A549 (cell line): Measurements from ENCODE around the gene KLLN. TPM values are rescaled to one million over a fixed set of nuclear protein-coding genes. Genes with fewer than 3 reads are reported as not detected.
A peak's percentile ranks its signal among the peaks of the same experiment; 100 is the strongest.

ENCODE experiments used
- ATAC-seq, 2 experiments: fragments of 200-7000 bp in 1 of 2; fragments of >200 bp in 1 of 2; cut with Nextera tagmentation in 1 of 2; cut with Tn5 transposase in 1 of 2; 3 replicates each; pipeline versions ENCODE4 v1.8.0 to v1.9.1; 2018 to 2020; ENCODE audit warnings: mild to moderate bottlenecking in 1 of 2, moderate library complexity in 1 of 2
- CTCF ChIA-PET: fragments of 300-600 bp; sonication (Branson Sonifier 250); formaldehyde crosslinking; extraction: SDS; loops from one replicate; lab custom pipeline; 2021; ENCODE audit warnings: antibody characterized with exemption, inconsistent platforms; lab: Yijun Ruan, JAX
- POLR2A ChIA-PET: fragments of 350-600 bp; formaldehyde crosslinking; extraction: SDS; loops from one replicate; lab custom pipeline; 2021; ENCODE audit warnings: antibody characterized with exemption, inconsistent platforms; lab: Yijun Ruan, JAX
- DNase-seq, 2 experiments: peaks; one replicate each; pipeline versions ENCODE4 v3.0.0 to v3.0.0-alpha.2; 2011 to 2016; ENCODE audit warnings: low read depth in 1 of 2, low spot score in 1 of 2
- FAIRE-seq: peaks from 2 replicates; lab custom pipeline; 2011; peaks lifted over from hg19 to GRCh38; lab: Jason Lieb, UNC
- H3K27ac ChIP-seq, 2 experiments: fragments of >200 bp; sonication (Bioruptor Twin); formaldehyde crosslinking; 3 replicates each; pipeline ENCODE4 v1.5.1; 2016 to 2017
- H3K4me1 ChIP-seq: fragments of >200 bp; sonication (Bioruptor Twin); formaldehyde crosslinking; 3 replicates; pipeline ENCODE4 v1.6.1; 2016
- H3K4me2 ChIP-seq: fragments of >200 bp; sonication (Bioruptor Twin); formaldehyde crosslinking; 3 replicates; pipeline ENCODE4 v1.6.1; 2016
- H3K4me3 ChIP-seq: fragments of >200 bp; sonication (Bioruptor Twin); formaldehyde crosslinking; 3 replicates; pipeline ENCODE4 v1.5.1; 2016
- H3K9me3 ChIP-seq: fragments of >200 bp; sonication (Bioruptor Twin); formaldehyde crosslinking; 3 replicates; pipeline ENCODE4 v1.6.1; 2016
- BCL3 ChIP-seq: fragments of >200 bp; sonication (Bioruptor Twin); formaldehyde crosslinking; IDR thresholded peaks from 3 replicates; pipeline ENCODE4 v1.6.1; 2016
- BHLHE40 ChIP-seq: IDR thresholded peaks from 2 replicates; pipeline ENCODE4 v1.6.1; 2012; ENCODE audit warnings: low read depth, low read length, inconsistent platforms
- CHD2 ChIP-seq: fragments of 150-350 bp; IDR thresholded peaks from 2 replicates; pipeline ENCODE4 v1.6.1; 2014; ENCODE audit warnings: low read length; ENCODE audit not compliant: partially characterized antibody
- CHD4 ChIP-seq: fragments of 200-600 bp; sonication (generic); IDR thresholded peaks from 2 replicates; pipeline ENCODE4 v1.6.1; 2016; ENCODE audit warnings: antibody characterized with exemption, mild to moderate bottlenecking, borderline replicate concordance
- EHMT2 ChIP-seq: fragments of 200-600 bp; sonication (generic); IDR thresholded peaks from 2 replicates; pipeline ENCODE4 v1.6.1; 2016; ENCODE audit warnings: antibody characterized with exemption, low read depth, mild to moderate bottlenecking, moderate library complexity
- EP300 ChIP-seq, 2 experiments: fragments of >200 bp; sonication (Bioruptor Twin); formaldehyde crosslinking; IDR thresholded peaks; 2 replicates in 1 of 2; 3 replicates in 1 of 2; pipeline ENCODE4 v1.6.1; 2016 to 2017
- FOSB ChIP-seq: fragments of 250-450 bp; sonication (Bioruptor Pico); IDR thresholded peaks from 2 replicates; pipeline ENCODE4 v1.5.0; 2020; ENCODE audit warnings: mild to moderate bottlenecking, moderate library complexity
- FOSL2 ChIP-seq, 2 experiments: fragments of 450-650 bp in 1 of 2; fragments of >200 bp in 1 of 2; sonication (Bioruptor Twin) in 1 of 2; formaldehyde crosslinking; IDR thresholded peaks; 2 replicates each; pipeline versions ENCODE4 v1.5.0 to v1.6.1; 2016 to 2020; ENCODE audit warnings: mild to moderate bottlenecking in 1 of 2, moderate library complexity in 1 of 2
- GATA3 ChIP-seq: IDR thresholded peaks from 2 replicates; pipeline ENCODE4 v1.6.1; 2012; ENCODE audit warnings: borderline replicate concordance
- HOXB13 ChIP-seq: fragments of 250-450 bp; sonication (Bioruptor Pico); IDR thresholded peaks from 2 replicates; pipeline ENCODE4 v1.5.0; 2020; ENCODE audit warnings: low read depth, mild to moderate bottlenecking, moderate library complexity
- JUNB ChIP-seq: fragments of >200 bp; sonication (Bioruptor Twin); formaldehyde crosslinking; IDR thresholded peaks from 2 replicates; pipeline ENCODE4 v1.6.1; 2016
- KDM1A ChIP-seq: fragments of 200-600 bp; sonication (generic); IDR thresholded peaks from 2 replicates; pipeline ENCODE4 v1.6.1; 2016; ENCODE audit warnings: low read depth, mild to moderate bottlenecking
- KDM5A ChIP-seq: fragments of 200-600 bp; sonication (generic); IDR thresholded peaks from 2 replicates; pipeline ENCODE4 v1.6.1; 2016; ENCODE audit warnings: antibody characterized with exemption, mild to moderate bottlenecking
- MAFK ChIP-seq: fragments of 450-650 bp; IDR thresholded peaks from 2 replicates; pipeline ENCODE4 v1.6.1; 2014; ENCODE audit not compliant: partially characterized antibody
- MAX ChIP-seq: IDR thresholded peaks from 2 replicates; pipeline ENCODE4 v1.6.1; 2012
- MYC ChIP-seq: IDR thresholded peaks from 2 replicates; pipeline ENCODE4 v1.6.1; 2012; ENCODE audit warnings: mild to moderate bottlenecking, inconsistent platforms, low read length, improper control_type of control experiment, borderline replicate concordance
- NFE2L2 ChIP-seq: fragments of 150-350 bp; conservative IDR thresholded peaks from 2 replicates; pipeline ENCODE4 v1.6.1; 2014; ENCODE audit warnings: low read length
- PHF8 ChIP-seq: fragments of 200-600 bp; sonication (generic); IDR thresholded peaks from 2 replicates; pipeline ENCODE4 v1.6.1; 2016; ENCODE audit warnings: low read depth, mild to moderate bottlenecking, antibody characterized with exemption, moderate library complexity, borderline replicate concordance
- POLR2A ChIP-seq: IDR thresholded peaks from 2 replicates; pipeline ENCODE4 v1.6.1; 2012; ENCODE audit warnings: mild to moderate bottlenecking, low read length
- POLR2AphosphoS2 ChIP-seq: conservative IDR thresholded peaks from 2 replicates; pipeline ENCODE4 v1.6.1; 2012; ENCODE audit warnings: low read length, improper control_type of control experiment, inconsistent platforms
- RARB ChIP-seq: fragments of 250-450 bp; sonication (Bioruptor Pico); IDR thresholded peaks from 2 replicates; pipeline ENCODE4 v1.8.0; 2021; ENCODE audit warnings: mild to moderate bottlenecking, moderate library complexity
- RCOR1 ChIP-seq: fragments of 150-350 bp; IDR thresholded peaks from 2 replicates; pipeline ENCODE4 v1.6.1; 2014; ENCODE audit warnings: antibody characterized with exemption, low read length, low read depth
- SMC3 ChIP-seq: fragments of >200 bp; sonication (Bioruptor Twin); formaldehyde crosslinking; IDR thresholded peaks from 3 replicates; pipeline ENCODE4 v1.6.1; 2018; ENCODE audit warnings: inconsistent platforms
- TP53 ChIP-seq: fragments of 250-450 bp; sonication (Bioruptor Pico); IDR thresholded peaks from 2 replicates; pipeline ENCODE4 v1.5.0; 2021; ENCODE audit warnings: mild to moderate bottlenecking, moderate library complexity
- ZC3H11A ChIP-seq: fragments of 450-650 bp; IDR thresholded peaks from 2 replicates; pipeline ENCODE4 v1.6.1; 2014; ENCODE audit warnings: antibody characterized with exemption, mild to moderate bottlenecking
- ZSCAN20 ChIP-seq: fragments of 250-450 bp; sonication (Bioruptor Pico); IDR thresholded peaks from 2 replicates; pipeline ENCODE4 v1.8.0; 2022; ENCODE audit warnings: mild to moderate bottlenecking, moderate library complexity
- WGBS: methylation state at CpG from one replicate; pipeline ENCODE4 v1.1.6; 2017; ENCODE audit errors: missing lambda C conversion rate; 5-methylcytosine and 5-hydroxymethylcytosine counted together
- polyA plus RNA-seq, 4 experiments: library from polyadenylated mRNA; depleted of rRNA in 3 of 4; stranded (reverse); fragments of >200 nt; fragmentation: RNase III in 1 of 4; extraction: RNeasy Plus Mini Kit Qiagen cat#74134 plus additional on column Dnase treatment in 1 of 4; gene quantifications; 2 replicates in 3 of 4; 3 replicates in 1 of 4; pipeline ENCODE4 v1.2.3, GENCODE V29; 2011 to 2017
- TF ChIP-seq, protein P1 (sequence below): fragments of 250-450 bp; sonication (Bioruptor Pico); IDR thresholded peaks from 2 replicates; pipeline ENCODE4 v1.5.0; 2020; ENCODE audit warnings: low read depth, mild to moderate bottlenecking, moderate library complexity
- TF ChIP-seq, protein P2 (sequence below): fragments of 200-600 bp; sonication (generic); IDR thresholded peaks from 2 replicates; pipeline ENCODE4 v1.6.1; 2016; ENCODE audit warnings: antibody characterized with exemption, mild to moderate bottlenecking, moderate library complexity
- TF ChIP-seq, protein P3 (sequence below): fragments of 450-650 bp; IDR thresholded peaks from 2 replicates; pipeline ENCODE4 v1.6.1; 2014; ENCODE audit warnings: antibody characterized with exemption

The KLLN gene
- polyA plus RNA-seq, 2 of the 4 experiments (the other 2 are of a cell fraction) = 0.57 to 0.58 TPM

DNA sequence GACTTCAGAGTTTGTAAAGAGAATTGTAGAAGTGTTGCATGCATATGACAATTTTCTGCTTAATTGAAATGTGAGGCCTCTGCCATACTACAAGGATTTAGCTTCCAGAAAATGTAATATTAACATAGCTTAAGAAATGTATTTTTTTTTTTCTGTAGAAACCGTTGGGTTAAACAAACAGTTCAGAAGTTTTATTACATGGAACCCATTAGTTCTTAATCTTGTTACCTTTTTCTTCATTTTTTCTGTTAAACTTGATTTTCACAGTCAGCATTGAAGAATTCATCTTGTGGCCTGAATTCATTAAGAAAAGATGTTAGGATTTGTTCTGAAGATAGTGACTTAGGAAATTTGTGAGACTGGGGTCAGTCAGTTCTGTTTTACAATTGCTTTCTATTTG is 4.9 kb upstream of the KLLN start:
- peak overlapping the region; percentile 78; the same call in 2 of the 3 replicates for H3K4me3 ChIP-seq
- 13% methylated on average over 1 of the region's 1 CpG for WGBS
- DNase-seq = no peak
- TF ChIP-seq PHF8 (no peak), EHMT2 (no peak), RCOR1 (no peak), BCL3 (no peak), KDM1A (no peak), CHD4 (no peak), BHLHE40 (no peak), HOXB13 (CRISPR knock-in tag) (no peak), FOSL2 (IDR thresholded peaks at IDR 0.05) (no peak), FOSL2 (CRISPR knock-in tag; IDR thresholded peaks at IDR 0.05) (no peak), ZC3H11A (no peak), MAX (no peak), CHD2 (no peak), POLR2A (no peak), RARB (CRISPR knock-in tag) (no peak), KDM5A (no peak), FOSB (no peak), SMC3 (no peak), NFE2L2 (no peak)
- TF ChIP-seq, protein P1, sequence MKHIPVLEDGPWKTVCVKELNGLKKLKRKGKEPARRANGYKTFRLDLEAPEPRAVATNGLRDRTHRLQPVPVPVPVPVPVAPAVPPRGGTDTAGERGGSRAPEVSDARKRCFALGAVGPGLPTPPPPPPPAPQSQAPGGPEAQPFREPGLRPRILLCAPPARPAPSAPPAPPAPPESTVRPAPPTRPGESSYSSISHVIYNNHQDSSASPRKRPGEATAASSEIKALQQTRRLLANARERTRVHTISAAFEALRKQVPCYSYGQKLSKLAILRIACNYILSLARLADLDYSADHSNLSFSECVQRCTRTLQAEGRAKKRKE (CRISPR knock-in tag) = no peak
- TF ChIP-seq, all 56 proteins: peak for 0
- Histone ChIP-seq H3K27ac (no peak overlapping the region), H3K9me3 (no peaks in the 10 kb centered on the region), H3K4me2 (peak overlapping the region; percentile 94), H3K4me1 (peaks cover 43% of the 10 kb centered on the region)
- ATAC-seq = no peak
- ChIA-PET POLR2A (no interaction called here), CTCF (interaction anchor here (0.7 kb wide), 1 partner anchor 44 kb away, joined by 3 read pairs; no protein-coding TSS in a partner anchor)
- no peak for FAIRE-seq

- ChIA-PET CTCF (no interaction called here), POLR2A (no interaction called here)
- Histone ChIP-seq H3K27ac (peak overlapping the region in 1 of 2 experiments; percentile 36; a peak in 2 of 6 replicates), H3K4me2 (peak overlapping the region; percentile 94), H3K4me1 (peaks cover 43% of the 10 kb centered on the region), H3K9me3 (no peaks in the 10 kb centered on the region), H3K4me3 (peak overlapping the region; percentile 78)
- FAIRE-seq = no peak
- DNase-seq = no peak
- TF ChIP-seq EP300 (IDR thresholded peaks at IDR 0.05) (no peak), MAFK (no peak), GATA3 (no peak), MYC (no peak), ZSCAN20 (CRISPR knock-in tag) (no peak), FOSB (no peak), JUNB (no peak), POLR2AphosphoS2 (no peak), TP53 (no peak)
- TF ChIP-seq, protein P2, sequence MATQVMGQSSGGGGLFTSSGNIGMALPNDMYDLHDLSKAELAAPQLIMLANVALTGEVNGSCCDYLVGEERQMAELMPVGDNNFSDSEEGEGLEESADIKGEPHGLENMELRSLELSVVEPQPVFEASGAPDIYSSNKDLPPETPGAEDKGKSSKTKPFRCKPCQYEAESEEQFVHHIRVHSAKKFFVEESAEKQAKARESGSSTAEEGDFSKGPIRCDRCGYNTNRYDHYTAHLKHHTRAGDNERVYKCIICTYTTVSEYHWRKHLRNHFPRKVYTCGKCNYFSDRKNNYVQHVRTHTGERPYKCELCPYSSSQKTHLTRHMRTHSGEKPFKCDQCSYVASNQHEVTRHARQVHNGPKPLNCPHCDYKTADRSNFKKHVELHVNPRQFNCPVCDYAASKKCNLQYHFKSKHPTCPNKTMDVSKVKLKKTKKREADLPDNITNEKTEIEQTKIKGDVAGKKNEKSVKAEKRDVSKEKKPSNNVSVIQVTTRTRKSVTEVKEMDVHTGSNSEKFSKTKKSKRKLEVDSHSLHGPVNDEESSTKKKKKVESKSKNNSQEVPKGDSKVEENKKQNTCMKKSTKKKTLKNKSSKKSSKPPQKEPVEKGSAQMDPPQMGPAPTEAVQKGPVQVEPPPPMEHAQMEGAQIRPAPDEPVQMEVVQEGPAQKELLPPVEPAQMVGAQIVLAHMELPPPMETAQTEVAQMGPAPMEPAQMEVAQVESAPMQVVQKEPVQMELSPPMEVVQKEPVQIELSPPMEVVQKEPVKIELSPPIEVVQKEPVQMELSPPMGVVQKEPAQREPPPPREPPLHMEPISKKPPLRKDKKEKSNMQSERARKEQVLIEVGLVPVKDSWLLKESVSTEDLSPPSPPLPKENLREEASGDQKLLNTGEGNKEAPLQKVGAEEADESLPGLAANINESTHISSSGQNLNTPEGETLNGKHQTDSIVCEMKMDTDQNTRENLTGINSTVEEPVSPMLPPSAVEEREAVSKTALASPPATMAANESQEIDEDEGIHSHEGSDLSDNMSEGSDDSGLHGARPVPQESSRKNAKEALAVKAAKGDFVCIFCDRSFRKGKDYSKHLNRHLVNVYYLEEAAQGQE = no peak
- TF ChIP-seq, protein P3, sequence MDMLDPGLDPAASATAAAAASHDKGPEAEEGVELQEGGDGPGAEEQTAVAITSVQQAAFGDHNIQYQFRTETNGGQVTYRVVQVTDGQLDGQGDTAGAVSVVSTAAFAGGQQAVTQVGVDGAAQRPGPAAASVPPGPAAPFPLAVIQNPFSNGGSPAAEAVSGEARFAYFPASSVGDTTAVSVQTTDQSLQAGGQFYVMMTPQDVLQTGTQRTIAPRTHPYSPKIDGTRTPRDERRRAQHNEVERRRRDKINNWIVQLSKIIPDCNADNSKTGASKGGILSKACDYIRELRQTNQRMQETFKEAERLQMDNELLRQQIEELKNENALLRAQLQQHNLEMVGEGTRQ = no peak
- ATAC-seq = no peak
Measured at GRCh38 chr10:87867453-87867852, 4.1 kb upstream of the KLLN start.
